Panc1 (cell line): ENCODE measurements around the gene CDH9.

ENCODE experiments used
- CTCF ChIP-seq: fragments of 450-650 bp; IDR thresholded peaks from 2 replicates; pipeline ENCODE4 v1.5.1; 2017; ENCODE audit warnings: mild to moderate bottlenecking
- POLR2AphosphoS5 ChIP-seq: IDR thresholded peaks from 2 replicates; pipeline ENCODE4 v1.6.1; 2012; ENCODE audit warnings: mild to moderate bottlenecking, low read depth, low read length, moderate library complexity

GRCh38 chr5:27011274-27011673 is 27.1 kb downstream of the CDH9 start:
- TF ChIP-seq CTCF (no peak), POLR2AphosphoS5 (no peak)
